GM19452 (cell line): ENCODE measurements around the gene SPAG16.
"Not testable (repeated sequence)": the region's sequence is repeated elsewhere in the genome, so short reads cannot be mapped to it uniquely, and the experiment has no call there.

Experiments used
- ATAC-seq: cut with Tn5 transposase; IDR thresholded peaks from one replicate; pipeline ENCODE4 v1.9.1; 2021; ENCODE audit not compliant: unreplicated experiment

Gene SPAG16

GRCh38 chr2:213407027-213407426, 122.8 kb downstream of the SPAG16 start:
- ATAC-seq: not testable (repeated sequence)

- not testable (repeated sequence) for ATAC-seq
These were observed 124.3 kb downstream of the SPAG16 start for GRCh38 chr2:213408426-213409070.

- ATAC-seq: not testable (repeated sequence)
These were observed 126.4 kb downstream of the SPAG16 start for GRCh38 chr2:213410687-213411086.

- no peak for ATAC-seq
These were observed 127.5 kb downstream of the SPAG16 start for GRCh38 chr2:213411582-213412289.

- no peak for ATAC-seq
These were observed 130.8 kb downstream of the SPAG16 start for GRCh38 chr2:213415093-213415492.

GRCh38 chr2:213416832-213417231, 132.6 kb downstream of the SPAG16 start:
- ATAC-seq: no peak

GRCh38 chr2:213419980-213420379, 135.7 kb downstream of the SPAG16 start:
- ATAC-seq: no peak

- no peak for ATAC-seq
These were observed 136.6 kb downstream of the SPAG16 start for GRCh38 chr2:213420828-213421385.

GRCh38 chr2:213422211-213422610, 137.9 kb downstream of the SPAG16 start:
- ATAC-seq: no peak

GRCh38 chr2:213425618-213426017, 141.4 kb downstream of the SPAG16 start:
- ATAC-seq: no peak

GRCh38 chr2:213429516-213429915, 145.3 kb downstream of the SPAG16 start:
- no peak for ATAC-seq

GRCh38 chr2:213443921-213444320, 159.7 kb downstream of the SPAG16 start:
- ATAC-seq: no peak

GRCh38 chr2:213451542-213452239, 167.4 kb downstream of the SPAG16 start:
- ATAC-seq: no peak

- ATAC-seq: no peak
These were observed 171.2 kb downstream of the SPAG16 start for GRCh38 chr2:213455316-213456008.

GRCh38 chr2:213475433-213475832, 191.2 kb downstream of the SPAG16 start:
- no peak for ATAC-seq

- no peak for ATAC-seq
These were observed 192.4 kb downstream of the SPAG16 start for GRCh38 chr2:213476641-213477040.

- no peak for ATAC-seq
These were observed 205.8 kb downstream of the SPAG16 start for GRCh38 chr2:213490087-213490486.

- ATAC-seq: no peak
These were observed 207.1 kb downstream of the SPAG16 start for GRCh38 chr2:213491376-213491775.

GRCh38 chr2:213496226-213496625, 212.0 kb downstream of the SPAG16 start:
- no peak for ATAC-seq

- ATAC-seq: no peak
These were observed 216.6 kb downstream of the SPAG16 start for GRCh38 chr2:213500881-213501280.

- ATAC-seq: no peak
These were observed 239.9 kb downstream of the SPAG16 start for GRCh38 chr2:213524164-213524563.
